GM23338 (cell line): Measurements from ENCODE around the gene SMOC2. TPM values are rescaled to one million over a fixed set of nuclear protein-coding genes. Genes with fewer than 3 reads are reported as not detected.
"Not testable (repeated sequence)": the region's sequence is repeated elsewhere in the genome, so short reads cannot be mapped to it uniquely, and the experiment has no call there.

Experiments used
- ATAC-seq: fragments of 200-7000 bp; cut with Tn5 transposase; 3 replicates; pipeline ENCODE4 v1.9.1; 2020
- DNase-seq: peaks from one replicate; pipeline ENCODE4 v3.0.0-alpha.2; 2015; ENCODE audit warnings: low spot score
- H2AFZ ChIP-seq: fragments of 200-600 bp; sonication (generic); 2 replicates; pipeline ENCODE4 v1.8.0; 2016; ENCODE audit warnings: antibody characterized with exemption, mild to moderate bottlenecking, moderate library complexity
- H3F3A ChIP-seq: fragments of 200-600 bp; sonication (generic); replicated peaks from 2 replicates; pipeline ENCODE4 v1.8.0; 2017; ENCODE audit warnings: antibody characterized with exemption, mixed run types, low read depth
- H3K27ac ChIP-seq: fragments of 200-600 bp; sonication (generic); 2 replicates; pipeline ENCODE4 v1.6.1; 2016; ENCODE audit warnings: low read depth
- H3K27me3 ChIP-seq: fragments of 200-600 bp; sonication (generic); 2 replicates; pipeline ENCODE4 v1.8.0; 2016; ENCODE audit warnings: mild to moderate bottlenecking, mixed run types, moderate library complexity; ENCODE audit not compliant: insufficient read depth
- H3K36me3 ChIP-seq: fragments of 200-600 bp; sonication (generic); 2 replicates; pipeline ENCODE4 v1.8.0; 2016; ENCODE audit warnings: mild to moderate bottlenecking; ENCODE audit not compliant: insufficient read depth
- H3K4me1 ChIP-seq: fragments of 200-600 bp; sonication (generic); 2 replicates; pipeline ENCODE4 v1.8.0; 2016; ENCODE audit warnings: mild to moderate bottlenecking, moderate library complexity; ENCODE audit not compliant: insufficient read depth
- H3K4me2 ChIP-seq: fragments of 200-600 bp; sonication (generic); 2 replicates; pipeline ENCODE4 v1.7.1; 2017; ENCODE audit warnings: mixed run types
- H3K4me3 ChIP-seq: fragments of 200-600 bp; sonication (generic); 2 replicates; pipeline ENCODE4 v1.6.1; 2016; ENCODE audit warnings: mixed run types
- H3K79me2 ChIP-seq: fragments of 200-600 bp; sonication (generic); replicated peaks from 2 replicates; pipeline ENCODE4 v1.8.0; 2017; ENCODE audit warnings: mild to moderate bottlenecking; ENCODE audit not compliant: insufficient read depth
- H3K9me2 ChIP-seq: fragments of 200-600 bp; sonication (generic); 2 replicates; pipeline ENCODE4 v1.8.0; 2017; ENCODE audit not compliant: insufficient read depth
- H4K20me1 ChIP-seq: fragments of 200-600 bp; sonication (generic); replicated peaks from 2 replicates; pipeline ENCODE4 v1.8.0; 2017; ENCODE audit warnings: mild to moderate bottlenecking; ENCODE audit not compliant: insufficient read depth
- H3K27ac Mint-ChIP-seq: 2 replicates; pipeline ENCODE4 v1.8.0; 2020; ENCODE audit warnings: inconsistent platforms, mild to moderate bottlenecking, moderate library complexity, mixed read lengths
- H3K27me3 Mint-ChIP-seq: 3 replicates; pipeline ENCODE4 v1.8.0; 2022; ENCODE audit warnings: low read depth, mild to moderate bottlenecking, moderate library complexity, mixed read lengths, inconsistent platforms; ENCODE audit not compliant: insufficient read depth, poor library complexity
- H3K36me3 Mint-ChIP-seq: 3 replicates; pipeline ENCODE4 v1.8.0; 2021; ENCODE audit warnings: low read depth, mild to moderate bottlenecking, inconsistent platforms, moderate library complexity, mixed read lengths
- H3K4me1 Mint-ChIP-seq: 3 replicates; pipeline ENCODE4 v1.8.0; 2020; ENCODE audit warnings: mild to moderate bottlenecking, inconsistent platforms, mixed read lengths
- H3K4me3 Mint-ChIP-seq: 3 replicates; pipeline ENCODE4 v1.8.0; 2021; ENCODE audit warnings: moderate library complexity, mild to moderate bottlenecking, inconsistent platforms, mixed read lengths
- H3K9me3 Mint-ChIP-seq: 3 replicates; pipeline ENCODE4 v1.8.0; 2020; ENCODE audit warnings: moderate library complexity, mild to moderate bottlenecking, inconsistent platforms, mixed read lengths
- CREB1 ChIP-seq: fragments of 250-450 bp; sonication (Bioruptor Pico); IDR thresholded peaks from 2 replicates; pipeline ENCODE4 v1.5.0; 2020; ENCODE audit warnings: low read depth, mild to moderate bottlenecking, moderate library complexity
- ETS1 ChIP-seq: IDR thresholded peaks from 2 replicates; pipeline ENCODE4 v1.6.1; 2016; ENCODE audit warnings: antibody characterized with exemption
- EZH2 ChIP-seq: fragments of 200-600 bp; sonication (generic); IDR thresholded peaks from one replicate; pipeline ENCODE4 v1.8.0; 2017; ENCODE audit warnings: antibody characterized with exemption, mild to moderate bottlenecking, low read depth; ENCODE audit not compliant: unreplicated experiment
- EZH2phosphoT487 ChIP-seq: fragments of 200-600 bp; sonication (generic); IDR thresholded peaks from one replicate; pipeline ENCODE4 v1.8.1; 2018; ENCODE audit warnings: antibody characterized with exemption; ENCODE audit not compliant: unreplicated experiment
- JUNB ChIP-seq: IDR thresholded peaks from one replicate; pipeline ENCODE4 v1.6.1; 2016; ENCODE audit warnings: antibody characterized with exemption; ENCODE audit not compliant: unreplicated experiment
- NANOG ChIP-seq: IDR thresholded peaks from 2 replicates; pipeline ENCODE4 v1.6.1; 2016; ENCODE audit warnings: antibody characterized with exemption, borderline replicate concordance
- POLR2AphosphoS5 ChIP-seq: IDR thresholded peaks from 2 replicates; pipeline ENCODE4 v1.6.1; 2016; ENCODE audit warnings: antibody characterized with exemption, low read depth
- STAT1 ChIP-seq: IDR thresholded peaks from one replicate; pipeline ENCODE4 v1.6.1; 2016; ENCODE audit warnings: antibody characterized with exemption; ENCODE audit not compliant: unreplicated experiment
- ZNF114 ChIP-seq: fragments of 250-450 bp; sonication (Bioruptor Pico); IDR thresholded peaks from 2 replicates; pipeline ENCODE4 v1.5.0; 2020; ENCODE audit warnings: mild to moderate bottlenecking, moderate library complexity
- polyA plus RNA-seq: library from polyadenylated mRNA; unstranded; fragments of >200 nt; fragmentation: Nextera tagmentation; extraction: Ambion mirVana; gene quantifications from 2 replicates; pipeline ENCODE4 v1.2.1, GENCODE V29; 2016
- total RNA-seq: library from RNA; depleted of rRNA; stranded (reverse); fragments of >200 nt; shearing (Covaris generic); gene quantifications from 2 replicates; pipeline ENCODE4 v1.2.3, GENCODE V29; 2014
- TF ChIP-seq, protein P1 (sequence below): fragments of 250-450 bp; sonication (Bioruptor Pico); IDR thresholded peaks from 2 replicates; pipeline ENCODE4 v1.5.0; 2020; ENCODE audit warnings: mild to moderate bottlenecking, moderate library complexity
- TF ChIP-seq, protein P2 (sequence below), 2 experiments: fragments of 200-600 bp in 1 of 2; sonication (generic) in 1 of 2; conservative IDR thresholded peaks; 2 replicates each; pipeline versions ENCODE4 v1.5.1 to v1.6.1; 2016 to 2017; ENCODE audit warnings: antibody characterized with exemption in 2 of 2, low read depth in 2 of 2, mild to moderate bottlenecking in 2 of 2, moderate library complexity in 1 of 2

The SMOC2 gene
- total and polyA plus RNA-seq, 2 experiments from 2014 or later: 4.3 to 6.5 TPM

GRCh38 chr6:168677323-168677781, 236.4 kb downstream of the SMOC2 start:
- peaks cover 19% of the 10 kb centered on the region; the same call in 2 of the 3 replicates for H3K4me1 Mint-ChIP-seq
- not testable (repeated sequence) for H3K36me3 ChIP-seq, DNase-seq, H3K27ac ChIP-seq, H3K27ac Mint-ChIP-seq, H3K4me3 Mint-ChIP-seq, H3K27me3 Mint-ChIP-seq, H3K4me1 ChIP-seq, H3F3A ChIP-seq, ATAC-seq, H4K20me1 ChIP-seq, H3K4me2 ChIP-seq, H3K36me3 Mint-ChIP-seq, H3K9me3 Mint-ChIP-seq, H3K79me2 ChIP-seq, H3K27me3 ChIP-seq, H2AFZ ChIP-seq, H3K4me3 ChIP-seq, H3K9me2 ChIP-seq

DNA sequence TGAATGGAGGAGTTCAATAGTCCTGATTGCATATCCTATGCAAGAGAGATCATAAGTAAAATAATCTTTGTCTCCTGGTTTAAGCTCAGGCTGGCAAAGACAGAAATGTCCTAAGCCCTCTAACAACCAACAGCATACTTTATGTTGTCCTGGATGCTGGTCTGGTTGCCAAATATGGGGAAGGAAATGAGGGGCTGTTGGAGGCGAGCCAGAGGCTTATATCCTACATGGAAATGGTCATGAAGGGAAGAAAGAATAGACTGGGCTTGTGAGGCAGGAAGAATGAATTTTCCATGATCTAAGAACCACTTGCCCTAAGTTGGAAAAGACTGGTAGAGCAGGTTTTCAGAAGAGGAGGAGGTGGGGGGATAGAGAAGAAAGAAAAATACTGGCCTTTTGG, 237.1 kb downstream of the SMOC2 start:
- Histone ChIP-seq H3K4me2 (no peak overlapping the region), H3K4me3 (no peak overlapping the region), H3K4me1 (peaks cover under 1% of the 10 kb centered on the region; the same call in 1 of the 2 replicates), H3K9me2 (peaks cover 15% of the 10 kb centered on the region), H4K20me1 (no peaks in the 10 kb centered on the region), H3K79me2 (no peaks in the 10 kb centered on the region), H3F3A (no peaks in the 10 kb centered on the region), H3K27me3 (no peaks in the 10 kb centered on the region), H3K27ac (no peak overlapping the region), H2AFZ (no peak overlapping the region), H3K36me3 (no peaks in the 10 kb centered on the region)
- H3K36me3 Mint-ChIP-seq: no peaks in the 10 kb centered on the region; the same call in 1 of the 3 replicates
- H3K27ac Mint-ChIP-seq: peak overlapping the region; percentile 18; the same call in 1 of the 2 replicates
- peaks cover 7% of the 10 kb centered on the region; the same call in 1 of the 3 replicates for H3K9me3 Mint-ChIP-seq
- DNase-seq: no peak
- peaks cover 26% of the 10 kb centered on the region; the same call in 2 of the 3 replicates for H3K4me1 Mint-ChIP-seq
- no peak for ATAC-seq
- H3K27me3 Mint-ChIP-seq: peaks cover 4% of the 10 kb centered on the region
- H3K4me3 Mint-ChIP-seq: no peak overlapping the region
- TF ChIP-seq NANOG (no peak), JUNB (no peak), ZNF114 (no peak), STAT1 (no peak), POLR2AphosphoS5 (no peak), EZH2phosphoT487 (no peak), EZH2 (no peak), ETS1 (no peak), CREB1 (CRISPR knock-in tag) (no peak)
- TF ChIP-seq, protein P1, sequence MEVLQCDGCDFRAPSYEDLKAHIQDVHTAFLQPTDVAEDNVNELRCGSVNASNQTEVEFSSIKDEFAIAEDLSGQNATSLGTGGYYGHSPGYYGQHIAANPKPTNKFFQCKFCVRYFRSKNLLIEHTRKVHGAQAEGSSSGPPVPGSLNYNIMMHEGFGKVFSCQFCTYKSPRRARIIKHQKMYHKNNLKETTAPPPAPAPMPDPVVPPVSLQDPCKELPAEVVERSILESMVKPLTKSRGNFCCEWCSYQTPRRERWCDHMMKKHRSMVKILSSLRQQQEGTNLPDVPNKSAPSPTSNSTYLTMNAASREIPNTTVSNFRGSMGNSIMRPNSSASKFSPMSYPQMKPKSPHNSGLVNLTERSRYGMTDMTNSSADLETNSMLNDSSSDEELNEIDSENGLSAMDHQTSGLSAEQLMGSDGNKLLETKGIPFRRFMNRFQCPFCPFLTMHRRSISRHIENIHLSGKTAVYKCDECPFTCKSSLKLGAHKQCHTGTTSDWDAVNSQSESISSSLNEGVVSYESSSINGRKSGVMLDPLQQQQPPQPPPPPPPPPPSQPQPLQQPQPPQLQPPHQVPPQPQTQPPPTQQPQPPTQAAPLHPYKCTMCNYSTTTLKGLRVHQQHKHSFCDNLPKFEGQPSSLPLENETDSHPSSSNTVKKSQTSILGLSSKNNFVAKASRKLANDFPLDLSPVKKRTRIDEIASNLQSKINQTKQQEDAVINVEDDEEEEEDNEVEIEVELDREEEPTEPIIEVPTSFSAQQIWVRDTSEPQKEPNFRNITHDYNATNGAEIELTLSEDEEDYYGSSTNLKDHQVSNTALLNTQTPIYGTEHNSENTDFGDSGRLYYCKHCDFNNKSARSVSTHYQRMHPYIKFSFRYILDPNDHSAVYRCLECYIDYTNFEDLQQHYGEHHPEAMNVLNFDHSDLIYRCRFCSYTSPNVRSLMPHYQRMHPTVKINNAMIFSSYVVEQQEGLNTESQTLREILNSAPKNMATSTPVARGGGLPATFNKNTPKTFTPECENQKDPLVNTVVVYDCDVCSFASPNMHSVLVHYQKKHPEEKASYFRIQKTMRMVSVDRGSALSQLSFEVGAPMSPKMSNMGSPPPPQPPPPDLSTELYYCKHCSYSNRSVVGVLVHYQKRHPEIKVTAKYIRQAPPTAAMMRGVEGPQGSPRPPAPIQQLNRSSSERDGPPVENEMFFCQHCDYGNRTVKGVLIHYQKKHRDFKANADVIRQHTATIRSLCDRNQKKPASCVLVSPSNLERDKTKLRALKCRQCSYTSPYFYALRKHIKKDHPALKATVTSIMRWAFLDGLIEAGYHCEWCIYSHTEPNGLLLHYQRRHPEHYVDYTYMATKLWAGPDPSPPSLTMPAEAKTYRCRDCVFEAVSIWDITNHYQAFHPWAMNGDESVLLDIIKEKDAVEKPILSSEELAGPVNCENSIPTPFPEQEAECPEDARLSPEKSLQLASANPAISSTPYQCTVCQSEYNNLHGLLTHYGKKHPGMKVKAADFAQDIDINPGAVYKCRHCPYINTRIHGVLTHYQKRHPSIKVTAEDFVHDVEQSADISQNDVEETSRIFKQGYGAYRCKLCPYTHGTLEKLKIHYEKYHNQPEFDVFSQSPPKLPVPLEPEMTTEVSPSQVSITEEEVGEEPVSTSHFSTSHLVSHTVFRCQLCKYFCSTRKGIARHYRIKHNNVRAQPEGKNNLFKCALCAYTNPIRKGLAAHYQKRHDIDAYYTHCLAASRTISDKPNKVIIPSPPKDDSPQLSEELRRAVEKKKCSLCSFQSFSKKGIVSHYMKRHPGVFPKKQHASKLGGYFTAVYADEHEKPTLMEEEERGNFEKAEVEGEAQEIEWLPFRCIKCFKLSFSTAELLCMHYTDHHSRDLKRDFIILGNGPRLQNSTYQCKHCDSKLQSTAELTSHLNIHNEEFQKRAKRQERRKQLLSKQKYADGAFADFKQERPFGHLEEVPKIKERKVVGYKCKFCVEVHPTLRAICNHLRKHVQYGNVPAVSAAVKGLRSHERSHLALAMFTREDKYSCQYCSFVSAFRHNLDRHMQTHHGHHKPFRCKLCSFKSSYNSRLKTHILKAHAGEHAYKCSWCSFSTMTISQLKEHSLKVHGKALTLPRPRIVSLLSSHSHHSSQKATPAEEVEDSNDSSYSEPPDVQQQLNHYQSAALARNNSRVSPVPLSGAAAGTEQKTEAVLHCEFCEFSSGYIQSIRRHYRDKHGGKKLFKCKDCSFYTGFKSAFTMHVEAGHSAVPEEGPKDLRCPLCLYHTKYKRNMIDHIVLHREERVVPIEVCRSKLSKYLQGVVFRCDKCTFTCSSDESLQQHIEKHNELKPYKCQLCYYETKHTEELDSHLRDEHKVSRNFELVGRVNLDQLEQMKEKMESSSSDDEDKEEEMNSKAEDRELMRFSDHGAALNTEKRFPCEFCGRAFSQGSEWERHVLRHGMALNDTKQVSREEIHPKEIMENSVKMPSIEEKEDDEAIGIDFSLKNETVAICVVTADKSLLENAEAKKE (CRISPR knock-in tag): no peak
- TF ChIP-seq, protein P2, sequence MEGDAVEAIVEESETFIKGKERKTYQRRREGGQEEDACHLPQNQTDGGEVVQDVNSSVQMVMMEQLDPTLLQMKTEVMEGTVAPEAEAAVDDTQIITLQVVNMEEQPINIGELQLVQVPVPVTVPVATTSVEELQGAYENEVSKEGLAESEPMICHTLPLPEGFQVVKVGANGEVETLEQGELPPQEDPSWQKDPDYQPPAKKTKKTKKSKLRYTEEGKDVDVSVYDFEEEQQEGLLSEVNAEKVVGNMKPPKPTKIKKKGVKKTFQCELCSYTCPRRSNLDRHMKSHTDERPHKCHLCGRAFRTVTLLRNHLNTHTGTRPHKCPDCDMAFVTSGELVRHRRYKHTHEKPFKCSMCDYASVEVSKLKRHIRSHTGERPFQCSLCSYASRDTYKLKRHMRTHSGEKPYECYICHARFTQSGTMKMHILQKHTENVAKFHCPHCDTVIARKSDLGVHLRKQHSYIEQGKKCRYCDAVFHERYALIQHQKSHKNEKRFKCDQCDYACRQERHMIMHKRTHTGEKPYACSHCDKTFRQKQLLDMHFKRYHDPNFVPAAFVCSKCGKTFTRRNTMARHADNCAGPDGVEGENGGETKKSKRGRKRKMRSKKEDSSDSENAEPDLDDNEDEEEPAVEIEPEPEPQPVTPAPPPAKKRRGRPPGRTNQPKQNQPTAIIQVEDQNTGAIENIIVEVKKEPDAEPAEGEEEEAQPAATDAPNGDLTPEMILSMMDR (conservative IDR thresholded peaks at IDR 0.05; ENCODE audit: low read depth in 2 of 2): no peak
